Fibroblast of lung (primary cell): Measurements from ENCODE around the gene STYXL2. TPM values are rescaled to one million over a fixed set of nuclear protein-coding genes. Genes with fewer than 3 reads are reported as not detected.

ENCODE experiments used
- DNase-seq, 2 donors: peaks; one replicate each; pipeline versions ENCODE4 v3.0.0 to v3.0.0-alpha.2; 2010; ENCODE audit warnings: low read depth in 2 of 2
- H2AFZ ChIP-seq: 2 replicates; pipeline ENCODE4 v1.5.1; 2012; ENCODE audit warnings: low read length, control low read depth, inconsistent platforms
- H3K27ac ChIP-seq: 2 replicates; pipeline ENCODE4 v1.5.1; 2011; ENCODE audit warnings: low read length, control low read depth; ENCODE audit not compliant: insufficient read depth
- H3K27me3 ChIP-seq: 2 replicates; pipeline ENCODE4 v1.5.1; 2011; ENCODE audit warnings: mild to moderate bottlenecking, low read length; ENCODE audit not compliant: control insufficient read depth, insufficient read depth
- H3K36me3 ChIP-seq: 2 replicates; pipeline ENCODE4 v1.5.1; 2011; ENCODE audit warnings: low read length; ENCODE audit not compliant: control insufficient read depth, insufficient read depth
- H3K4me1 ChIP-seq: 2 replicates; pipeline ENCODE4 v1.5.1; 2011; ENCODE audit warnings: low read length; ENCODE audit not compliant: control insufficient read depth, insufficient read depth; ENCODE audit errors: extremely low read depth
- H3K4me2 ChIP-seq: 2 replicates; pipeline ENCODE4 v1.5.1; 2011; ENCODE audit warnings: low read length, control low read depth; ENCODE audit not compliant: insufficient read depth; ENCODE audit errors: extremely low read depth
- H3K4me3 ChIP-seq, 4 experiments: fragments of 200-600 bp in 1 of 4; sonication (generic) in 1 of 4; replicated peaks in 1 of 4; 2 replicates each; pipeline ENCODE4 v1.5.1; 2011 to 2016; ENCODE audit warnings: low read length in 4 of 4, low read depth in 3 of 4, mild to moderate bottlenecking in 3 of 4, control low read depth in 2 of 4, inconsistent platforms in 1 of 4, mixed read lengths in 1 of 4; ENCODE audit not compliant: insufficient read depth in 1 of 4; ENCODE audit errors: control extremely low read depth in 1 of 4
- H3K79me2 ChIP-seq: 2 replicates; pipeline ENCODE4 v1.5.1; 2012; ENCODE audit warnings: mild to moderate bottlenecking, low read length, inconsistent platforms; ENCODE audit not compliant: control insufficient read depth, insufficient read depth
- H3K9ac ChIP-seq: 2 replicates; pipeline ENCODE4 v1.5.1; 2011; ENCODE audit warnings: mild to moderate bottlenecking, low read length, control low read depth; ENCODE audit not compliant: insufficient read depth
- H3K9me3 ChIP-seq: 2 replicates; pipeline ENCODE4 v1.5.1; 2012; ENCODE audit warnings: low read depth, low read length; ENCODE audit not compliant: control insufficient read depth, insufficient read depth
- H4K20me1 ChIP-seq: 2 replicates; pipeline ENCODE4 v1.5.1; 2011; ENCODE audit warnings: low read length; ENCODE audit not compliant: control insufficient read depth, insufficient read depth; ENCODE audit errors: extremely low read depth
- EZH2 ChIP-seq: IDR thresholded peaks from 2 replicates; pipeline ENCODE4 v1.5.1; 2012; ENCODE audit warnings: low read length, control low read depth, mild to moderate bottlenecking; ENCODE audit errors: missing control alignments
- polyA plus RNA-seq, 2 donors: library from polyadenylated mRNA; depleted of rRNA in 1 of 2; stranded (reverse) in 1 of 2; unstranded in 1 of 2; fragments of >200 nt; gene quantifications; 2 replicates each; pipeline ENCODE4 v1.2.1, GENCODE V29; 2011 to 2012; ENCODE audit warnings: missing spikeins in 1 of 2
- total RNA-seq: library from RNA; depleted of rRNA; stranded (reverse); fragments of >200 nt; gene quantifications from 2 replicates; pipeline ENCODE4 v1.2.1, GENCODE V29; 2014
- TF ChIP-seq, protein P1 (sequence below), 2 donors: IDR thresholded peaks in 1 of 2; conservative IDR thresholded peaks in 1 of 2; 1 replicate in 1 of 2; 2 replicates in 1 of 2; pipeline ENCODE4 v1.5.1; 2011 to 2012; ENCODE audit warnings: low read length in 2 of 2, control low read depth in 1 of 2, inconsistent platforms in 1 of 2, low read depth in 1 of 2, mild to moderate bottlenecking in 1 of 2

Gene STYXL2
- total and polyA plus RNA-seq, 2 donors (not counting 1 experiment from before 2014, with no cell fraction given), result not detected

DNA sequence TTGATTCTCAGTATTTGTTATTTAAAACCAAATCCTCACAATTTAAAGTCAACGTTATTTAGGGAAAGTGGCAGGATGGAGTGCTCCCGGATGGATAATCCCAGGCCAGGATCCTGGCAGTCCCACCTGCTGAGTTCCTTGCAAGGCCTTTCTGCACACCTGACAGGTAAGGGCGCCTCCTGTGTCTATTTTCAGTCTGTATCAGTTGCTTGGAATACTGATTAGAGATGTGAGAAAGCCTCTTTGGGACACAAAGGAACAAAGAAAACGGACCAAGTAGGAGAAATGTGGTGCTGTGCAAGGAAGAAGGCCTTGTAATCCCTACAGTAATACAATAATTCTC is 12.2 kb downstream of the STYXL2 start:
- Histone ChIP-seq H3K36me3 (no peaks in the 10 kb centered on the region), H3K4me2 (no peak overlapping the region), H3K27me3 (no peaks in the 10 kb centered on the region), H3K4me1 (no peaks in the 10 kb centered on the region), H3K27ac (no peak overlapping the region), H3K79me2 (no peaks in the 10 kb centered on the region), H3K4me3 (no peak overlapping the region), H4K20me1 (no peaks in the 10 kb centered on the region), H2AFZ (no peak overlapping the region), H3K9ac (no peak overlapping the region), H3K9me3 (no peaks in the 10 kb centered on the region)
- DNase-seq, result no peak
- TF ChIP-seq, protein P1, sequence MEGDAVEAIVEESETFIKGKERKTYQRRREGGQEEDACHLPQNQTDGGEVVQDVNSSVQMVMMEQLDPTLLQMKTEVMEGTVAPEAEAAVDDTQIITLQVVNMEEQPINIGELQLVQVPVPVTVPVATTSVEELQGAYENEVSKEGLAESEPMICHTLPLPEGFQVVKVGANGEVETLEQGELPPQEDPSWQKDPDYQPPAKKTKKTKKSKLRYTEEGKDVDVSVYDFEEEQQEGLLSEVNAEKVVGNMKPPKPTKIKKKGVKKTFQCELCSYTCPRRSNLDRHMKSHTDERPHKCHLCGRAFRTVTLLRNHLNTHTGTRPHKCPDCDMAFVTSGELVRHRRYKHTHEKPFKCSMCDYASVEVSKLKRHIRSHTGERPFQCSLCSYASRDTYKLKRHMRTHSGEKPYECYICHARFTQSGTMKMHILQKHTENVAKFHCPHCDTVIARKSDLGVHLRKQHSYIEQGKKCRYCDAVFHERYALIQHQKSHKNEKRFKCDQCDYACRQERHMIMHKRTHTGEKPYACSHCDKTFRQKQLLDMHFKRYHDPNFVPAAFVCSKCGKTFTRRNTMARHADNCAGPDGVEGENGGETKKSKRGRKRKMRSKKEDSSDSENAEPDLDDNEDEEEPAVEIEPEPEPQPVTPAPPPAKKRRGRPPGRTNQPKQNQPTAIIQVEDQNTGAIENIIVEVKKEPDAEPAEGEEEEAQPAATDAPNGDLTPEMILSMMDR (conservative IDR thresholded peaks at IDR 0.05 in 1 of 2, IDR thresholded peaks at IDR 0.05 in 1 of 2; ENCODE audit: low read depth in 1 of 2, low read length in 2 of 2), result no peak
- no peak for TF ChIP-seq EZH2

DNA sequence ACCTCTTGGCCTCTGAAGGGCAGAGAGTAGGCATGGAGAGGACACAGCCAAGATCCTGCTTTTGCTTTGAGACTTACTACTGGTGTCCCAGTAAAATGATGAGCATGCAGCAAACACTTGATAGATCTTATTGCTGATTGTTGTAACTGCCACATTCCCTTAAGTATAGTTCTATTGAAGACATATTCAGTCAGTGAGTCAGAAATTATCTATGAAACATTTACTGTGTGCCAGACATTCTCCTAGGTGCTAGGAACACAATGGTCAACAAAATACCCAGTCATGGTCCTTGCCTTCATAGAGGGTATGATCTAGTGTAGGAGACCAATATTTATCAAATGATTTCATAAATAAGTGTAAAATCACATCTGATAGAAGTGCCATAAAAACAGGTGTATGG is 13.6 kb downstream of the STYXL2 start:
- Histone ChIP-seq H3K27me3 (no peaks in the 10 kb centered on the region), H3K27ac (no peak overlapping the region), H3K36me3 (no peaks in the 10 kb centered on the region), H3K4me3 (no peak overlapping the region), H3K79me2 (no peaks in the 10 kb centered on the region), H3K9ac (no peak overlapping the region), H3K4me1 (no peaks in the 10 kb centered on the region), H2AFZ (no peak overlapping the region), H3K9me3 (no peaks in the 10 kb centered on the region), H4K20me1 (no peaks in the 10 kb centered on the region), H3K4me2 (no peak overlapping the region)
- peak in 1 of 2 donors; percentile 61 for DNase-seq
- TF ChIP-seq, protein P1 (conservative IDR thresholded peaks at IDR 0.05 in 1 of 2, IDR thresholded peaks at IDR 0.05 in 1 of 2; ENCODE audit: low read depth in 1 of 2, low read length in 2 of 2), result no peak
- TF ChIP-seq EZH2, result no peak

DNA sequence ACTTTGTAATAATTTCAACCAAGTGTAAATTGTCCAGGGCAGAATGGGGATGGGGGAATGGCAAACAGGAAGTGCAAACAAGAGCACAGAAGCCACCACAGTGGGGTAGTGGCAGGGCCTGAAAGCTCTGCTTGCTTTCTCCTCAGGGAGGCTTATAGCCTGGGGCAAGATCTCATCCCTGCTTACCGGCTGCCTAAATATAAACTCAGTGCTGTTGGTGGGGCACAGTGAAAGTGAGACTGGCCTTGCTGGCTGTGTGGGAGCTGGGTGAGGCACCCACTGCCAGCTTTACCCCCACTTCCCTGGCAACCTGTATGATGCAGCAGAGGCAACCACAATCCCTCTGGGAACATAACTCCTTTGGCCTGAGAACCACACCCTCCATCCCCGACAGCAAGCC is 15.2 kb downstream of the STYXL2 start:
- Histone ChIP-seq H2AFZ (no peak overlapping the region), H3K4me3 (no peak overlapping the region), H3K27ac (no peak overlapping the region), H4K20me1 (no peaks in the 10 kb centered on the region), H3K9me3 (no peaks in the 10 kb centered on the region), H3K27me3 (no peaks in the 10 kb centered on the region), H3K9ac (no peak overlapping the region), H3K79me2 (no peaks in the 10 kb centered on the region), H3K36me3 (no peaks in the 10 kb centered on the region), H3K4me1 (no peaks in the 10 kb centered on the region), H3K4me2 (no peak overlapping the region)
- DNase-seq, result no peak
- TF ChIP-seq, protein P1 (conservative IDR thresholded peaks at IDR 0.05 in 1 of 2, IDR thresholded peaks at IDR 0.05 in 1 of 2; ENCODE audit: low read depth in 1 of 2, low read length in 2 of 2), result no peak
